OCI-LY3 (cell line): ENCODE data around the gene SH3GL3.

Experiments used
- EZH2phosphoT487 ChIP-seq: fragments of 200-600 bp; shearing (Covaris generic); IDR thresholded peaks from 2 replicates; pipeline ENCODE4 v1.6.1; 2018; ENCODE audit warnings: antibody characterized with exemption, mixed run types, low read depth
- TF ChIP-seq, protein P1 (sequence below): fragments of 200-600, 300-600 bp; sonication (generic); IDR thresholded peaks from 2 replicates; pipeline ENCODE4 v1.5.1; 2014; ENCODE audit warnings: antibody characterized with exemption, low read length, low read depth

DNA sequence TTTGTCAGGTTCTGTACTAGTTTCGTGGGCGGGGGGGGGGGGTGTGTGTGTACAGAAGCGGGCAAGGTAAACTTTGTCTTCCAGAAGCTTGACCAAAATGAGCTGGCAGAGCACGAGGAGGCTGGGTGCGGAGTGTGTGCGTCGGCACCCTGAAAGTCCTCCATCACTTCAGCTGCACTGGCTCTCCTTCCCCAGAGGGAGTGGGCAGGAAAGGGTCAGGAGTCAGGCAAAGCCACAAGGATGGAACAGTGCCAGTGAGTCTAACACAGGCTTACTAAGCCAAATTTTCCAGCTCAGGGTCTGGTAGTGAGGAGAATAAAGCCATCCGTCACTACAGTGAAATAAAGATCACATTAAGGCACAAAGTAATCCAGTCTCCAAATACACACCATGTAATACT lies 11.9 kb upstream of the SH3GL3 start:
- TF ChIP-seq, protein P1, sequence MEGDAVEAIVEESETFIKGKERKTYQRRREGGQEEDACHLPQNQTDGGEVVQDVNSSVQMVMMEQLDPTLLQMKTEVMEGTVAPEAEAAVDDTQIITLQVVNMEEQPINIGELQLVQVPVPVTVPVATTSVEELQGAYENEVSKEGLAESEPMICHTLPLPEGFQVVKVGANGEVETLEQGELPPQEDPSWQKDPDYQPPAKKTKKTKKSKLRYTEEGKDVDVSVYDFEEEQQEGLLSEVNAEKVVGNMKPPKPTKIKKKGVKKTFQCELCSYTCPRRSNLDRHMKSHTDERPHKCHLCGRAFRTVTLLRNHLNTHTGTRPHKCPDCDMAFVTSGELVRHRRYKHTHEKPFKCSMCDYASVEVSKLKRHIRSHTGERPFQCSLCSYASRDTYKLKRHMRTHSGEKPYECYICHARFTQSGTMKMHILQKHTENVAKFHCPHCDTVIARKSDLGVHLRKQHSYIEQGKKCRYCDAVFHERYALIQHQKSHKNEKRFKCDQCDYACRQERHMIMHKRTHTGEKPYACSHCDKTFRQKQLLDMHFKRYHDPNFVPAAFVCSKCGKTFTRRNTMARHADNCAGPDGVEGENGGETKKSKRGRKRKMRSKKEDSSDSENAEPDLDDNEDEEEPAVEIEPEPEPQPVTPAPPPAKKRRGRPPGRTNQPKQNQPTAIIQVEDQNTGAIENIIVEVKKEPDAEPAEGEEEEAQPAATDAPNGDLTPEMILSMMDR, result no peak
- no peak for TF ChIP-seq EZH2phosphoT487
